Spleen (tissue), 7 donors: ENCODE data around the gene LRRC3.

Experiments
- POLR2A ChIP-seq, 3 donors: fragments of 450-650 bp; IDR thresholded peaks; one replicate each; pipeline ENCODE4 v1.5.1; 2017; ENCODE audit warnings: antibody characterized with exemption in 3 of 3, mild to moderate bottlenecking in 1 of 3
- TF ChIP-seq, protein P1 (sequence below), 11 experiments: fragments of 200-600 bp in 7 of 11; fragments of 450-650 bp in 4 of 11; sonication (generic) in 4 of 11; IDR thresholded peaks in 8 of 11; conservative IDR thresholded peaks in 3 of 11; 1 replicate in 7 of 11; 2 replicates in 4 of 11; pipeline versions ENCODE4 v1.4.0 to v1.8.0; 2016 to 2021; ENCODE audit warnings: antibody characterized with exemption in 11 of 11, inconsistent platforms in 4 of 11, mild to moderate bottlenecking in 1 of 11
- donor health status: DM: no; HTN: no; CAD: no; lungs with moderate emphysema.
- donor health status: DM: no; HTN: no; CAD: no.
- donor health status: DM: no; HTN: no; CAD: no.

DNA sequence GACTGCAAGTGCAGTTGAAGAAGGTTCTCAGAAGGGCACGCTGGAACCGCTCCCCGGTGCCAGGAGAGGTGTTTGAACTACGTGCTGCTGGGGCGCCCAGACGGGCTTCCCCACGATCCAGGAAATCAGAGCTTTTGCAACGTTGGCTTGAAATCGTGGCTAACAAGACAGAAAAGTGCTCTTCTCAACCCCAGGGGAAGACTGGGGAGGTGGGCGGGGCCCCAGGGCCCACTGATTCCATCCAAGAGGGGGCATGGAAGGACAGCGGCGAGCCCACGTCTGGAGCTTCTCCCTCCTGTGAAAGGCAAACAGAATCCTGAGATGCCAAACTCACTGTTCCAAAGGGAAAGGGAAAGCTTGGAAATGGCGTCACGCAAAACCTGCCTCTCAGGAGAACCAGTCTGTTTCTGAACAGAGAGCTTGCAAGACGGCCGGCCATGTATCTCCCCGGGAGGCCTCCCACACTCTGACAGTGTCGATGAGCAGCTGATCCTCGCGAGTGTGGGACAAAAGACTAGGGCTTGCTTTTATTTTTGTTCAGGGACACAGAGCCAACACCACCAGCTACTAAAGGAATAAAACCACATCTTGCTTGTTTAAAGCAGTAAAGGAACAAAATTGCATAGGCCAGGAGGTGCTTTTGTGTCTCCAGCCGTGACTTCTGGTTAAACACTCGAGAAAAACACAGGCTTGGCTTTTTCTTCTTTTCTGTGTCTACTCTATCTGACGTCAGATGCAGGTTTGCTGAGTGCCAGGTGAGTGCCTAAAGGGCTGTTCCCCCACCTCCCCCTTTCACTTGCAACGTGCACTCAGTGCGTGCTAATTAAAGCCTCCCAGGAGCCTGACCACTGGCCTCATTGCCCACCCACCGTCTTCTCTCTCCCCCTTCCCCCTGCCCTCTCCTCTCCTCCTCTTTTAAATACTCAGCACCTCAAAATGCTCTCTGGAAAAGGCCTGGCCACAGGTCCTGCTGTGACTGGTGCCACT is 41.5 kb downstream of the LRRC3 start:
- no peak for TF ChIP-seq POLR2A (IDR thresholded peaks at IDR 0.05)
- TF ChIP-seq, protein P1, sequence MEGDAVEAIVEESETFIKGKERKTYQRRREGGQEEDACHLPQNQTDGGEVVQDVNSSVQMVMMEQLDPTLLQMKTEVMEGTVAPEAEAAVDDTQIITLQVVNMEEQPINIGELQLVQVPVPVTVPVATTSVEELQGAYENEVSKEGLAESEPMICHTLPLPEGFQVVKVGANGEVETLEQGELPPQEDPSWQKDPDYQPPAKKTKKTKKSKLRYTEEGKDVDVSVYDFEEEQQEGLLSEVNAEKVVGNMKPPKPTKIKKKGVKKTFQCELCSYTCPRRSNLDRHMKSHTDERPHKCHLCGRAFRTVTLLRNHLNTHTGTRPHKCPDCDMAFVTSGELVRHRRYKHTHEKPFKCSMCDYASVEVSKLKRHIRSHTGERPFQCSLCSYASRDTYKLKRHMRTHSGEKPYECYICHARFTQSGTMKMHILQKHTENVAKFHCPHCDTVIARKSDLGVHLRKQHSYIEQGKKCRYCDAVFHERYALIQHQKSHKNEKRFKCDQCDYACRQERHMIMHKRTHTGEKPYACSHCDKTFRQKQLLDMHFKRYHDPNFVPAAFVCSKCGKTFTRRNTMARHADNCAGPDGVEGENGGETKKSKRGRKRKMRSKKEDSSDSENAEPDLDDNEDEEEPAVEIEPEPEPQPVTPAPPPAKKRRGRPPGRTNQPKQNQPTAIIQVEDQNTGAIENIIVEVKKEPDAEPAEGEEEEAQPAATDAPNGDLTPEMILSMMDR (IDR thresholded peaks at IDR 0.05 in 8 of 11, conservative IDR thresholded peaks at IDR 0.05 in 3 of 11): no peak
